ENCODE results near the gene DLX1.

DLX1 gene

DNA sequence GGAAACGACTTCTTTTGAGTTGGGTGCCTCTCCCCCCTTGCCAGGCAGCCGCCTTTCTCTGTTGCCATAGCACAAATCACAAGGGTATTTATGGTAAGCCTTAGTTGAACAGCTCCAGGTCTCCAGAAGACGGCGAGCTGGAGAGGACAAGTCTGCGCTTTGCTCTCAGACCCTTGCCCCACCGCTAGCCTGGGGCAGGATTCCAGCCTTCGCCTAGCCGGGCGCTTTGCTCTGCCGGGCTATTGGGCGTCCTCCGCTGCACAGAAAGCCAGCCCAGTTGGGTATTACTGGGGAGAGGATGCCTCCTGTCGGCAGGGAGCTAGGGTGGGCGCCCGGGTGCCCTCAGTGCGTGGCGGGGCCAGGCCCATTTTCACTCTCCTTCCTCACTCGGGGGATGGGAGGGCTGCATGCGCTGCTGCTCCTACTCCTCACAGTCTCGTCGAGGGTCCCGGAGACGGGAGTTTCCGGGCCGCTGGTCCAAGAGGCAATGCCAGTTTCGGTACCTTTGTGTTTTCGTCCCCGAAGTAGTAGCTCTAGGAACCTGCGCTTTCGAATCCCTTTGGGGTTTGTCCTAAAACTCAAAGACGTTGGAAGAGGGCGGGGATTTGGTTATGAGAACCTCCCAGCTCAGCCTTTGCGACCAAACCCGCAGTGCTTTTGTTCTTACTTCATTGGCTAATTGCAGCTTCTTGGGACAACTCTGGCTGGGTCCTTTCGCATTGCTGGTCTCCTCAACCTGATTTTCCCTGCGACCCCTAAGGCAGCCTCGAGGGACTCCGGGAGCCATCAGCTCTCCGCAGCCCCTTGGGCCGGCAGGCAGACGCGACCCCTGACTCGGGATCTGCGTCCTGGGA lies 21.0 kb downstream of the DLX1 start:
- DNase-seq (ENCODE audit: low spot score) = peak; percentile 69
- TF ChIP-seq, protein P1, sequence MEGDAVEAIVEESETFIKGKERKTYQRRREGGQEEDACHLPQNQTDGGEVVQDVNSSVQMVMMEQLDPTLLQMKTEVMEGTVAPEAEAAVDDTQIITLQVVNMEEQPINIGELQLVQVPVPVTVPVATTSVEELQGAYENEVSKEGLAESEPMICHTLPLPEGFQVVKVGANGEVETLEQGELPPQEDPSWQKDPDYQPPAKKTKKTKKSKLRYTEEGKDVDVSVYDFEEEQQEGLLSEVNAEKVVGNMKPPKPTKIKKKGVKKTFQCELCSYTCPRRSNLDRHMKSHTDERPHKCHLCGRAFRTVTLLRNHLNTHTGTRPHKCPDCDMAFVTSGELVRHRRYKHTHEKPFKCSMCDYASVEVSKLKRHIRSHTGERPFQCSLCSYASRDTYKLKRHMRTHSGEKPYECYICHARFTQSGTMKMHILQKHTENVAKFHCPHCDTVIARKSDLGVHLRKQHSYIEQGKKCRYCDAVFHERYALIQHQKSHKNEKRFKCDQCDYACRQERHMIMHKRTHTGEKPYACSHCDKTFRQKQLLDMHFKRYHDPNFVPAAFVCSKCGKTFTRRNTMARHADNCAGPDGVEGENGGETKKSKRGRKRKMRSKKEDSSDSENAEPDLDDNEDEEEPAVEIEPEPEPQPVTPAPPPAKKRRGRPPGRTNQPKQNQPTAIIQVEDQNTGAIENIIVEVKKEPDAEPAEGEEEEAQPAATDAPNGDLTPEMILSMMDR (IDR thresholded peaks at IDR 0.05; ENCODE audit: borderline replicate concordance, control extremely low read depth, extremely low read depth, insufficient read depth, missing control alignments) = peak; percentile 55
- in situ Hi-C loops (cut with MboI; ENCODE audit: low sequenced_read_pairs, unreplicated experiment) = loop anchor here (10.0 to 25.0 kb wide), 2 partner anchors 402 to 1169 kb away; partner anchors contain the start of gene GORASP2

DNA sequence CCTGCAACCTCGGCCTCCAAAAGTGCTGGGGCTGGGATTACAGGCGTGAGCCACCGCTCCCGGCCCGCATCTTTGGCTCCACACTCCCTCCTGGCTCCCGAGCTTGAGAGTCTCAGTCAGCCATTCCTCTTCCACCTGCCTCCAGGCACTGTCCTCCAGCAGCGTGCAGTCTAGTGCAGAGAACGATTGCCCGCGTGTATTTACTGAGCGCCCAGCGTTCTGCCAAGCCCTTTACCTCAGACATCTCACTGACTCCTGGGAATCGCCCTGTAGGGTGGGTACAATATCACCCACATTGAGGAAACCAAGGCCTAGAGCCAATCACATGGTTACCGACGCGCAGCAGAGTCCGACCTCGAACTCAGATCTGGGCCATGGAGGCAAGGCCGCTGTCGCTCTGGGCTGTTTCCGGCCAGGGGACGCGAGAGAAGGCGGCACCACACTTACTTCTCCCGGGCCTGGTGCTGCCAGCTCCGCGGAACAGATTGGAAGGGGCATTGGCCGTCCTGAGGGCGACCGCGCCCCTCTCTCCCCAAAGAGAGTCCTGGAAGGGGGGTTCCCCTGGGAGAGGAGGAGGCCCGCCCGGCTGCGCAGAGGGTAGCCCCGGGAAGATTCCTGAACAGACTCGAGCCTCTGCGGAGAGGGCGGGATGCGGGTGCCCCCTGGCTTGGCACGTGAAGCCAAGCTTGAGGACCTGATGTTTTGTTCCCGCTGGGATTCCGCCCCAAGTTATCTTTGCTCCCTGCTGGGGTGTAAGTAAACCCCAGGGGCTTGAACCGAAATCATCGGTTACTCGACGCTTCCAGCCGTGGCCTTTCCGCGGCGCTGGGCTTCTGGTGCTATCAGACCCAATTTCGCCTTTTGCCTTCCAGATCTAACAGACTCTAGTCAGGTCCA lies 22.6 kb downstream of the DLX1 start:
- in situ Hi-C loops (cut with MboI; ENCODE audit: low sequenced_read_pairs, unreplicated experiment) = loop anchor here (10.0 to 25.0 kb wide), 2 partner anchors 403 to 1171 kb away; partner anchors contain the start of gene GORASP2
- TF ChIP-seq, protein P1 (IDR thresholded peaks at IDR 0.05; ENCODE audit: borderline replicate concordance, control extremely low read depth, extremely low read depth, insufficient read depth, missing control alignments) = no peak
- DNase-seq (ENCODE audit: low spot score) = peak; percentile 29

DNA sequence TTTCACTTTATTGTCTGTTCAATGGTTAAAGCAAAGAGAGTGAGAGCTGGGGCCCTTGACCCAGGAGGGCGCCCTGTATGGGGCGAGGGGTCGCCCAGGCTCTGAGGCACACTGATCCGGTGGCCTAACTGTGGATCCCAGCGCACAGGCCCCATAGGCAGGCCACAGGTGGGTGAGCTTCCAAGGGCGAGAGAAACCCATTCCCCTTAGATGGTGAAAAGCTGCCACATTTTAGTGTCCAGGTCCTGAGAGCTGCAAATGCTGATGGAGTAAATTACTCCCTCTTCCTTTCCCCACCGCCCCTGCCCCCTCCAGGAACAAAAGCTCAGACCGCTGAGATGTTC lies 23.3 kb downstream of the DLX1 start:
- no peak for DNase-seq (ENCODE audit: low spot score)
- TF ChIP-seq, protein P1 (IDR thresholded peaks at IDR 0.05; ENCODE audit: borderline replicate concordance, control extremely low read depth, extremely low read depth, insufficient read depth, missing control alignments) = no peak
- in situ Hi-C loops (cut with MboI; ENCODE audit: low sequenced_read_pairs, unreplicated experiment) = loop anchor here (10.0 to 25.0 kb wide), 2 partner anchors 404 to 1171 kb away; partner anchors contain the start of gene GORASP2

DNA sequence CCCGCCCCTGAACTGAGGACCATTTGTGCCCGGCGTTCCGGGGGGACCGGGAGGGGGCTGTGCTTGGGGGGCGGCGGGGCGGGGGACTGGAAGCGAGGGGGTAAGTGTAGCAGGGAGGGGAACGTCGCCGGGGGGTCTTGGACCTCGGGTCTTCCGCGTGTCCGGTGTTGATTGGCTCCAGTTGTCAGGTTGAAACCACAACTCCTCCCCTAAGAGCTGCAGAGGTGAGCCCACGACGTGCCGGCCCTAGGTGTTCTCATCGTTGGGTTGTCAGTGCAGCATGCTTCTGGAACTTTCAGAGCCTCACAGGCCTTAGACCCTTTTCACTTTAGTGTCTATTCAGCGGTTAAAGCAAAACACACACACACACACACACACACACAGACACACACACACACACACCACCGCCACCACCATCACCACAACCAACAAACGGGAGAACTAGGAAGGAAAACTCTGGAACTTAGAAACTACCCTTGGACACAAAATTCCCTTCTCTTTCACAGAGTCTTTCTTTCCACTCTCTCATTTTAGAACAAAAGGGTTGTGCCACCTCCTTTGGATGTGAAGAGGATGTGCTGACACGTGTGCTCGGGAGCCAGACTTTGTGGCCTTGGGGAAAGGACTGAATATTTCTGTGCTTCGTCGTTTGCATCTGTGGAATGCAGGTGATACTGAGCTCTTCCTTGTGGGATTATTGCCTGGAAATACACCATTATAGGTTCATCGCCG lies 24.1 kb downstream of the DLX1 start:
- in situ Hi-C loops (cut with MboI; ENCODE audit: low sequenced_read_pairs, unreplicated experiment) = loop anchor here (10.0 to 25.0 kb wide), 2 partner anchors 405 to 1172 kb away; partner anchors contain the start of gene GORASP2
- TF ChIP-seq, protein P1 (IDR thresholded peaks at IDR 0.05; ENCODE audit: borderline replicate concordance, control extremely low read depth, extremely low read depth, insufficient read depth, missing control alignments) = no peak
- peak; percentile 21 for DNase-seq (ENCODE audit: low spot score)

DNA sequence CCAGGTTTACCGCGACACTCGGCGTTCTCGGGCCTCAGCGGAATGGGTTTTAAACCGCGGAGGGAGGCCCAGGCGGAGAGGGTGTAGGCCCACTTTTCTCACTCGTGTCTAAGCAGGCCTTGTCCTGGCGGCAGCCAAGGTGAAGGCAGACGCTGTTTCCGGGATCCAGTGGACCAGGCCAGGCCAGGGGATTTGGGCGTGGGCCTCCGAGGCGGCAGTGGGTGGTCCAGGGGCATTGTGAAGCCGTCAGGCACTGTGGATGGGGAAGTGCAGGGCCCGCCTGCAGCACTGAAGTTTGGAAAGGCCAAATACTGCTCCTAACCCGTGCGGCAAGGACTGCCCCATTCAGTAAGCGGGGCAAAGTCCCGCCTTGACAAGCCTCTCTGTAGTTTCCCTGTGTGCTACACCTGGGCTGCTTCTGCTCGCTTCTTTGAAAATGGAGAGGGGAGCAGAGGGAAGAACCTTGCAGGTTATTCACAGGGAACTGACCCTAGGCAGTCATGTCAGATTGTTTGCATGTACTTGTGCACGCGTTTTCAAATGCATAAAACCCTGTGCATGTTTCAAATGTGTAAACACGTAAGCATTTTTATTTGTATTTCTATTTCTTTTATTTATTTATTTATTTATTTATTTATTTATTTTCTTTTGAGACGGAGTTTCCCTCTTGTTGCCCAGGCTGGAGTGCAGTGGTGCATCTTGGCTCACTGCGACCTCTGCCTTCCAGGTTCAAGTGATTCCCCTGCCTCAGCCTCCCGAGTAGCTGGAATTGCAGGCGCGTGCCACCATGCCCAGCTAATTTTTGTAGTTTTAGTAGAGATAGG lies 24.9 kb downstream of the DLX1 start:
- in situ Hi-C loops (cut with MboI; ENCODE audit: low sequenced_read_pairs, unreplicated experiment) = loop anchor here (10.0 to 25.0 kb wide), 3 partner anchors 405 to 1173 kb away; partner anchors contain the start of gene GORASP2
- DNase-seq (ENCODE audit: low spot score) = peak; percentile 25
- TF ChIP-seq, protein P1 (IDR thresholded peaks at IDR 0.05; ENCODE audit: borderline replicate concordance, control extremely low read depth, extremely low read depth, insufficient read depth, missing control alignments) = no peak
